ENCODE results near the gene PCNX2. TPM values are rescaled to one million over a fixed set of nuclear protein-coding genes. Genes with fewer than 3 reads are reported as not detected.

Gene PCNX2
- total RNA-seq, 2 experiments from 2014 or later, result 46.4 to 49.4 TPM

DNA sequence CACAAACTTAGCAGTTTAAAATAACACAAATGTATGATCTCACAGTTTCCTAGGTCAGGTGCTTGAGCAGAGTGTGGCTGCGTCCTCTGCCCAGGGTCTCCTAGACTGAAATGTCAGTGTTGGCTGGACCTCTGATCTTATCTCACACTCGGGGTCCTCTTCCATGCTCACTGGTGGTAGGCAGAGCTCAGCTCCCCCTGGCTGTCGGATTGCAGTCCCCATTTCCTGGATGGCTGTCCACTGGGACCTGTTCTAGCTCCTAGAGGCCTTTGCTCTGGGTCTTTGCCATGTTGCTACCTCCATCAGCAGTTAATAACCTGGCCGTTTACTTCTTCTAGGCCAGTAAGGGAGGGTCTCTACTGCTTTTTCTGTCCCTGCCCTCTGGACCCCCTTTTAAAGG, 107.5 kb downstream of the PCNX2 start:
- intact Hi-C loops (cut with DNase I, micrococcal nuclease), result no loop called here
- no peaks in the 10 kb centered on the region for H3K4me1 Mint-ChIP-seq (ENCODE audit: low read depth)
- DNase-seq, result no peak
- H3K27ac Mint-ChIP-seq, result no peak overlapping the region
- ATAC-seq (ENCODE audit: poor library complexity), result no peak
- no peaks in the 10 kb centered on the region for H3K27me3 Mint-ChIP-seq
- ChIA-PET CTCF (no interaction called here), POLR2A (no interaction called here)
- no peaks in the 10 kb centered on the region for H3K9me3 ChIP-seq (ENCODE audit: control insufficient read depth in 1 of 2, insufficient read depth in 1 of 2, low read length in 2 of 2)
- no peak for TF ChIP-seq CTCF (IDR thresholded peaks at IDR 0.05)
- no peak overlapping the region for H3K4me3 ChIP-seq (ENCODE audit: low read length)
- H3K9me3 Mint-ChIP-seq, result no peaks in the 10 kb centered on the region
- no peaks in the 10 kb centered on the region for H3K4me1 ChIP-seq (ENCODE audit: insufficient read depth, low read length)
- H3K27me3 ChIP-seq (ENCODE audit: control insufficient read depth in 1 of 2, insufficient read depth in 2 of 2, low read length in 2 of 2), result no peaks in the 10 kb centered on the region
- H3K36me3 Mint-ChIP-seq (ENCODE audit: low read depth), result peaks cover 73% of the 10 kb centered on the region
- H3K4me3 Mint-ChIP-seq, result no peak overlapping the region
- no peak overlapping the region for H3K27ac ChIP-seq (ENCODE audit: low read depth in 1 of 2, low read length in 2 of 2)
- peaks cover 23% of the 10 kb centered on the region for H3K36me3 ChIP-seq (ENCODE audit: insufficient read depth, low read length)

GRCh38 chr1:233183226-233184020, 112.1 kb downstream of the PCNX2 start:
- Histone ChIP-seq H3K4me3 (ENCODE audit: low read length) (no peak overlapping the region), H3K27ac (ENCODE audit: low read depth in 1 of 2, low read length in 2 of 2) (no peak overlapping the region), H3K4me1 (ENCODE audit: insufficient read depth, low read length) (no peaks in the 10 kb centered on the region), H3K9me3 (ENCODE audit: control insufficient read depth in 1 of 2, insufficient read depth in 1 of 2, low read length in 2 of 2) (no peaks in the 10 kb centered on the region), H3K27me3 (ENCODE audit: control insufficient read depth in 1 of 2, insufficient read depth in 2 of 2, low read length in 2 of 2) (no peaks in the 10 kb centered on the region), H3K36me3 (ENCODE audit: insufficient read depth, low read length) (peaks cover 20% of the 10 kb centered on the region)
- no peak for TF ChIP-seq CTCF (IDR thresholded peaks at IDR 0.05)
- Mint-ChIP-seq H3K9me3 (peaks cover 4% of the 10 kb centered on the region), H3K4me1 (ENCODE audit: low read depth) (no peaks in the 10 kb centered on the region), H3K27me3 (no peaks in the 10 kb centered on the region), H3K4me3 (no peak overlapping the region), H3K27ac (no peak overlapping the region), H3K36me3 (ENCODE audit: low read depth) (peaks cover 86% of the 10 kb centered on the region)
- no peak for ATAC-seq (ENCODE audit: poor library complexity)
- ChIA-PET POLR2A (no interaction called here), CTCF (no interaction called here)
- intact Hi-C loops (cut with DNase I, micrococcal nuclease), result no loop called here
- DNase-seq, result no peak

DNA sequence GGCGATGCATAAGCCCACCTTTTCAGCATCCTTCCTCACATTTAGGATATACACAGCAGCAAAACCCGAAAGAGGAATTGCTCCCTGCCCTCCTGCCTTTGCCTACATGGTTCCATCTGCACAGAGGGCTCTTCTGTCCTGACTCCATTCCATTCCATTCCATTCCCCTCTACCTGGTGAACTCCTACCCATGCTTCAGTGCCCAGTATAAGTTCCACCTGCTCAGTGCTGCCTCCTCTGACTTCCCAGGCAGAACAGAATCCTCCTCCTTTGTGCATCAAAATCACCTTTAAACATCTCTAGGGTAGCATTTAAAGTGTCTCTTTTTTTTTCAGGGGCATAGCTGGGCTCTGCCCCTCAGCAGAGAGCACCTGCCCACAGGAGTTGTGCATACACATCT, 112.9 kb downstream of the PCNX2 start:
- H3K27me3 Mint-ChIP-seq, result no peaks in the 10 kb centered on the region
- H3K27ac Mint-ChIP-seq, result no peak overlapping the region
- H3K4me3 Mint-ChIP-seq, result no peak overlapping the region
- CTCF ChIA-PET, result no interaction called here
- Histone ChIP-seq H3K36me3 (ENCODE audit: insufficient read depth, low read length) (peaks cover 28% of the 10 kb centered on the region), H3K4me1 (ENCODE audit: insufficient read depth, low read length) (no peaks in the 10 kb centered on the region), H3K27me3 (ENCODE audit: control insufficient read depth in 1 of 2, insufficient read depth in 2 of 2, low read length in 2 of 2) (no peaks in the 10 kb centered on the region), H3K9me3 (ENCODE audit: control insufficient read depth in 1 of 2, insufficient read depth in 1 of 2, low read length in 2 of 2) (no peaks in the 10 kb centered on the region), H3K4me3 (ENCODE audit: low read length) (no peak overlapping the region), H3K27ac (ENCODE audit: low read depth in 1 of 2, low read length in 2 of 2) (no peak overlapping the region)
- no peaks in the 10 kb centered on the region for H3K4me1 Mint-ChIP-seq (ENCODE audit: low read depth)
- H3K36me3 Mint-ChIP-seq (ENCODE audit: low read depth), result peaks cover 90% of the 10 kb centered on the region
- ATAC-seq (ENCODE audit: poor library complexity) (no peak), DNase-seq (no peak)
- POLR2A ChIA-PET, result no interaction called here
- intact Hi-C loops (cut with DNase I, micrococcal nuclease), result no loop called here
- no peak for TF ChIP-seq CTCF (IDR thresholded peaks at IDR 0.05)
- H3K9me3 Mint-ChIP-seq, result peaks cover 8% of the 10 kb centered on the region
